ENCODE data around the gene RUVBL1. TPM values are rescaled to one million over a fixed set of nuclear protein-coding genes. Genes with fewer than 3 reads are reported as not detected.
A peak's percentile ranks its signal among the peaks of the same experiment; 100 is the strongest.

Gene RUVBL1
- total RNA-seq, 4 donors from 2014 or later = 16.3 to 35.6 (median 28.3) TPM

- TF ChIP-seq, protein P1, sequence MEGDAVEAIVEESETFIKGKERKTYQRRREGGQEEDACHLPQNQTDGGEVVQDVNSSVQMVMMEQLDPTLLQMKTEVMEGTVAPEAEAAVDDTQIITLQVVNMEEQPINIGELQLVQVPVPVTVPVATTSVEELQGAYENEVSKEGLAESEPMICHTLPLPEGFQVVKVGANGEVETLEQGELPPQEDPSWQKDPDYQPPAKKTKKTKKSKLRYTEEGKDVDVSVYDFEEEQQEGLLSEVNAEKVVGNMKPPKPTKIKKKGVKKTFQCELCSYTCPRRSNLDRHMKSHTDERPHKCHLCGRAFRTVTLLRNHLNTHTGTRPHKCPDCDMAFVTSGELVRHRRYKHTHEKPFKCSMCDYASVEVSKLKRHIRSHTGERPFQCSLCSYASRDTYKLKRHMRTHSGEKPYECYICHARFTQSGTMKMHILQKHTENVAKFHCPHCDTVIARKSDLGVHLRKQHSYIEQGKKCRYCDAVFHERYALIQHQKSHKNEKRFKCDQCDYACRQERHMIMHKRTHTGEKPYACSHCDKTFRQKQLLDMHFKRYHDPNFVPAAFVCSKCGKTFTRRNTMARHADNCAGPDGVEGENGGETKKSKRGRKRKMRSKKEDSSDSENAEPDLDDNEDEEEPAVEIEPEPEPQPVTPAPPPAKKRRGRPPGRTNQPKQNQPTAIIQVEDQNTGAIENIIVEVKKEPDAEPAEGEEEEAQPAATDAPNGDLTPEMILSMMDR (IDR thresholded peaks at IDR 0.05) = no peak
- no peak for TF ChIP-seq POLR2A (IDR thresholded peaks at IDR 0.05)
- TF ChIP-seq POLR2AphosphoS5 (IDR thresholded peaks at IDR 0.05) = no peak
- no peak for TF ChIP-seq EP300 (IDR thresholded peaks at IDR 0.05)
- DNase-seq (ENCODE audit: low spot score in 2 of 2) = no peak
- WGBS = 65% methylated on average over 3 of the region's 3 CpGs
These were observed 9.8 kb upstream of the RUVBL1 start for GRCh38 chr3:128133273-128133883.

DNA sequence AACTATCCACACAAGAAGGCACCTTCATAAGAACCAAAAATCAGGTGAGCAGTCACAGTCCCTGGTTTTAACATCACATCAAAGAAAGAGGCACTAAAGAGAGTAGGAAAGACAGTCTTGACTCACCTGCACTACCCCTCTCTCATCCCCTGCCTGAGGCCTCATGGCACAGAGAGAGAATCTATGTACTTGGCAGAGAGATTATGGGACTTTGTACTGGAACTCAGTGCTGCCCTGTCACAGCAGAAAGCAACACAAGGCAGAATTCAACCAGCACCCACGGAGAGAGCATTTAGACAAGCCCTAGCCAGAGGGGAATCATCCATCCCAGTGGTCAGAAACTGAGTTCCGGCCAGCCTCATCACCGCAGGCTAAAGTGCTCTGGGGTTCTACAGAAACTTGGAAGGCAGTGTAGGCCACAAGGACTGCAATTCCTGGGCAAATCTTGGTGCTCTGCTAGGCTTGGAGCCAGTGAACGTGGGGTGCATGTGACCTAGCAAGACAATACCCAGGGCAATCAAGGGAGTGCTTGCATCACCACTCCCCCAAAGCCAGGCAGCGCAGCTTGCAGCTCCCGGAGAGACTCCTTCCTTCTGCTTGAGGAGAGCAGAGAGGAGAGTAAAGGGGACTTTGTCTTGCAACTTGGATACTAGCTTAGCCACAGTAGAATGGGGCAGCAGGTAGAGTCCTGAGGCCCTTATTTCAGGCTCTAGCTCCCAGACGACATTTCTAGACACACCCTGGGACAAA is 8.5 kb upstream of the RUVBL1 start:
- Histone ChIP-seq H3K36me3 (no peaks in the 10 kb centered on the region), H3K9me3 (no peaks in the 10 kb centered on the region), H3K4me1 (no peaks in the 10 kb centered on the region), H3K4me3 (no peak overlapping the region), H3K27me3 (no peaks in the 10 kb centered on the region), H3K27ac (no peak overlapping the region)
- 81% methylated on average over 7 of the region's 7 CpGs for WGBS
- DNase-seq (ENCODE audit: low spot score in 2 of 2) = no peak
- TF ChIP-seq, protein P1 (IDR thresholded peaks at IDR 0.05) = no peak
- TF ChIP-seq POLR2AphosphoS5 (IDR thresholded peaks at IDR 0.05) = no peak

More at GRCh38 chr3:128133273-128133883, 9.8 kb upstream of the RUVBL1 start:
- Histone ChIP-seq H3K4me1 (no peaks in the 10 kb centered on the region), H3K36me3 (no peaks in the 10 kb centered on the region), H3K27ac (no peak overlapping the region), H3K27me3 (no peaks in the 10 kb centered on the region), H3K4me3 (no peak overlapping the region), H3K9me3 (no peaks in the 10 kb centered on the region)

DNA sequence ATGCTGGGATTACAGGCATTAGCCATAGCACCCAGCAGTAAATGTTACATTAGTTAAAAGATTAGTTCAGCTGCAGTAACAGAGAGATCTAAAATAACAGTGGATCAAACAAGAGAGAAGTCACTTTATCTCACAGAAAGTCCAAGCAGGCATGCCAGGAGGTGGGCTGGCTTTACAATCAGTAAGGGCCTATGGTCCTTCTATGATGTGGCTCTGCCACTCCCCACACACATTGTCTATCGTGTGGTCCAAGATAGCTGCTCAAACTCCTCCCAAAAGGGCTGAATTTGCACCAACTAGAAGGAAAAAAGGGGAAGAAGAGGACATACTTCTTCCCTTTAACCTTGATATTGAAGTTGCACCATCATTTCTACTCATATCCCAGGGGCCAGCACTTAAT is 4.6 kb upstream of the RUVBL1 start:
- no peak for TF ChIP-seq POLR2AphosphoS5 (IDR thresholded peaks at IDR 0.05)
- TF ChIP-seq, protein P1 (IDR thresholded peaks at IDR 0.05) = no peak
- TF ChIP-seq EP300 (IDR thresholded peaks at IDR 0.05) = no peak
- no peak for TF ChIP-seq POLR2A (IDR thresholded peaks at IDR 0.05)
- no peaks in the 10 kb centered on the region for H3K36me3 ChIP-seq
- H3K4me3 ChIP-seq = no peak overlapping the region
- no peak for DNase-seq (ENCODE audit: low spot score in 2 of 2)
- no peak overlapping the region for H3K27ac ChIP-seq
- H3K9me3 ChIP-seq = no peaks in the 10 kb centered on the region
- 67% methylated on average over 1 of the region's 1 CpG for WGBS
- H3K27me3 ChIP-seq = no peaks in the 10 kb centered on the region
- H3K4me1 ChIP-seq = no peaks in the 10 kb centered on the region

DNA sequence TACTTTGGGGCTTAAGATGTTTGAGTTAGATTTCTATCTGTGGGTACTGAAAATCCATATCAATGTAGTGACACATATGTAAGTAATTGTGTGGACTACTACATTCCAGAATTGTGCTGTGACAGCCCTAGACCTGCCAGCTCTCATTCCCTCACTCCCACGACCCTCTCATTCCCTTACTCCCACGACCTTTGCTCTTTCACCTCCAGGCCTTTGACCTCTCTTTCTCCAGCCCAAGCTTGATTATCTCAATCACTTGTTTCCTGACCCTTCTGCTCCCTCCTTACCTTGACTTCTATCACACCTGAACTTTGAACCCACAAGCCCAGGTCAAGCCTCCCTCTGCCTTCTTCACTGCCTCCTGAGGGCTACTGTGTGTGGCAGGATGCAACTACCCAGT is 3.6 kb upstream of the RUVBL1 start:
- Histone ChIP-seq H3K36me3 (no peaks in the 10 kb centered on the region), H3K4me1 (peaks cover 9% of the 10 kb centered on the region), H3K9me3 (no peaks in the 10 kb centered on the region), H3K27ac (no peak overlapping the region), H3K27me3 (no peaks in the 10 kb centered on the region), H3K4me3 (no peak overlapping the region)
- TF ChIP-seq POLR2A (IDR thresholded peaks at IDR 0.05) (no peak), EP300 (IDR thresholded peaks at IDR 0.05) (no peak), POLR2AphosphoS5 (IDR thresholded peaks at IDR 0.05) (no peak)
- TF ChIP-seq, protein P1 (IDR thresholded peaks at IDR 0.05) = no peak
- DNase-seq (ENCODE audit: low spot score in 2 of 2) = no peak
- WGBS = 58% methylated on average over 2 of the region's 2 CpGs

GRCh38 chr3:128123156-128123537 is 465 bp downstream of the RUVBL1 start:
- H3K4me1 ChIP-seq = peaks cover 12% of the 10 kb centered on the region
- no peak for TF ChIP-seq EP300 (IDR thresholded peaks at IDR 0.05)
- H3K4me3 ChIP-seq = peak overlapping the region; percentile 74
- no peaks in the 10 kb centered on the region for H3K36me3 ChIP-seq
- no peaks in the 10 kb centered on the region for H3K9me3 ChIP-seq
- H3K27ac ChIP-seq = peak overlapping the region; percentile 68
- WGBS = 1% methylated on average over 9 of the region's 22 CpGs
- peak in 1 of 2 donors; percentile 74 for DNase-seq (ENCODE audit: low spot score in 2 of 2)
- H3K27me3 ChIP-seq = no peaks in the 10 kb centered on the region
